GM12878 (cell line): ENCODE measurements around the gene RSPH9. TPM values are rescaled to one million over a fixed set of nuclear protein-coding genes. Genes with fewer than 3 reads are reported as not detected.
A peak's percentile ranks its signal among the peaks of the same experiment; 100 is the strongest.

Experiments
- ATAC-seq: fragments of 200-7000 bp; cut with Tn5 transposase; 3 replicates; pipeline ENCODE4 v1.9.1; 2020; ENCODE audit warnings: mild to moderate bottlenecking, moderate library complexity
- BruUV-seq: library from RNA; stranded (reverse); fragments of 400-500 nt; replicated peaks from 2 replicates; lab custom pipeline; 2021; lab: Mats Ljungman, UMichigan
- CTCF ChIA-PET: fragments of 300-600 bp; sonication (Branson Sonifier 250); formaldehyde crosslinking; extraction: SDS; loops from one replicate; lab custom pipeline; 2021; ENCODE audit warnings: inconsistent platforms; lab: Yijun Ruan, JAX
- POLR2A ChIA-PET: fragments of 350-600 bp; formaldehyde crosslinking; extraction: SDS; loops from one replicate; lab custom pipeline; 2021; ENCODE audit warnings: inconsistent platforms; lab: Charles Lee
- RAD21 ChIA-PET: fragments of 300-600 bp; sonication (Branson Sonifier 250); formaldehyde crosslinking; loops from one replicate; lab custom pipeline; 2023; ENCODE audit warnings: antibody characterized with exemption; ENCODE audit not compliant: unreplicated experiment; lab: Charles Lee
- SMC1A ChIA-PET: fragments of 300-600 bp; sonication (Branson Sonifier 250); formaldehyde crosslinking; loops from one replicate; lab custom pipeline; 2023; ENCODE audit not compliant: unreplicated experiment, uncharacterized antibody; lab: Charles Lee
- DNase-seq: peaks from one replicate; pipeline ENCODE4 v3.0.0-alpha.2; 2011; ENCODE audit warnings: low read depth, low spot score
- FAIRE-seq: peaks from 3 replicates; lab custom pipeline; 2011; peaks lifted over from hg19 to GRCh38; lab: Jason Lieb, UNC
- H2AFZ ChIP-seq: 2 replicates; pipeline ENCODE4 v1.6.0; 2011; ENCODE audit warnings: low read depth, low read length, control low read depth; ENCODE audit not compliant: control insufficient read depth
- H3K27ac ChIP-seq: 2 replicates; pipeline ENCODE4 v1.5.1; 2011; ENCODE audit warnings: control low read depth; ENCODE audit not compliant: control insufficient read depth, insufficient read depth
- H3K27me3 ChIP-seq, 2 experiments: replicated peaks in 1 of 2; 2 replicates each; pipeline versions ENCODE4 v1.6.0 to v1.6.1; 2011; ENCODE audit warnings: low read length in 1 of 2; ENCODE audit not compliant: control insufficient read depth in 2 of 2, insufficient read depth in 2 of 2
- H3K36me3 ChIP-seq, 2 experiments: 2 replicates each; pipeline ENCODE4 v1.5.1; 2011; ENCODE audit warnings: low read length in 1 of 2; ENCODE audit not compliant: control insufficient read depth in 2 of 2, insufficient read depth in 2 of 2
- H3K4me1 ChIP-seq: 2 replicates; pipeline ENCODE4 v1.6.1; 2011; ENCODE audit warnings: mild to moderate bottlenecking, low read length, moderate library complexity, mixed read lengths; ENCODE audit not compliant: control insufficient read depth, insufficient read depth
- H3K4me2 ChIP-seq: 2 replicates; pipeline ENCODE4 v1.6.0; 2011; ENCODE audit warnings: control low read depth; ENCODE audit not compliant: control insufficient read depth, insufficient read depth
- H3K4me3 ChIP-seq: fragments of 200-600 bp; sonication (generic); 2 replicates; pipeline ENCODE4 v1.5.1; 2016
- H3K79me2 ChIP-seq: 2 replicates; pipeline ENCODE4 v1.6.0; 2011; ENCODE audit warnings: low read length; ENCODE audit not compliant: control insufficient read depth, insufficient read depth
- H3K9ac ChIP-seq: 2 replicates; pipeline ENCODE4 v1.8.0; 2011; ENCODE audit warnings: low read length, control low read depth, mixed read lengths; ENCODE audit not compliant: control insufficient read depth, insufficient read depth
- H3K9me3 ChIP-seq: replicated peaks from 3 replicates; pipeline ENCODE4 v1.5.1; 2011; ENCODE audit warnings: mild to moderate bottlenecking, low read length; ENCODE audit not compliant: control insufficient read depth, insufficient read depth
- H4K20me1 ChIP-seq: 2 replicates; pipeline ENCODE4 v1.6.0; 2011; ENCODE audit not compliant: control insufficient read depth, insufficient read depth
- IKZF2 ChIP-seq, 2 experiments: fragments of 450-650 bp; IDR thresholded peaks; 2 replicates each; pipeline ENCODE4 v1.6.1; 2017; ENCODE audit warnings: mild to moderate bottlenecking in 2 of 2, moderate library complexity in 2 of 2
- MTA2 ChIP-seq: fragments of 450-650 bp; IDR thresholded peaks from 2 replicates; pipeline ENCODE4 v1.6.1; 2016; ENCODE audit warnings: low read depth, mild to moderate bottlenecking, moderate library complexity
- MXI1 ChIP-seq: fragments of 150-350 bp; IDR thresholded peaks from 2 replicates; pipeline ENCODE4 v1.6.1; 2011; ENCODE audit warnings: low read depth, mild to moderate bottlenecking, inconsistent platforms, low read length, improper control_type of control experiment
- PML ChIP-seq: IDR thresholded peaks from 2 replicates; pipeline ENCODE4 v1.6.1; 2012; ENCODE audit warnings: low read length, inconsistent platforms
- POLR2A ChIP-seq: IDR thresholded peaks from 2 replicates; pipeline ENCODE4 v1.6.1; 2011; ENCODE audit warnings: low read depth, mild to moderate bottlenecking, low read length
- POLR2AphosphoS2 ChIP-seq: IDR thresholded peaks from 2 replicates; pipeline ENCODE4 v1.6.1; 2011; ENCODE audit warnings: low read depth, mild to moderate bottlenecking, low read length, improper control_type of control experiment, moderate library complexity
- SP1 ChIP-seq: IDR thresholded peaks from one replicate; pipeline ENCODE4 v1.6.1; 2011; ENCODE audit warnings: low read depth, low read length
- TCF12 ChIP-seq: IDR thresholded peaks from 2 replicates; pipeline ENCODE4 v1.6.1; 2011; ENCODE audit warnings: low read depth, mild to moderate bottlenecking, low read length
- YY1 ChIP-seq: IDR thresholded peaks from 2 replicates; pipeline ENCODE4 v1.6.1; 2011; ENCODE audit warnings: low read depth, mild to moderate bottlenecking, low read length
- ZNF622 ChIP-seq: fragments of 450-650 bp; IDR thresholded peaks from 2 replicates; pipeline ENCODE4 v1.6.1; 2017; ENCODE audit warnings: mild to moderate bottlenecking, inconsistent platforms
- WGBS: methylation state at CpG from one replicate; pipeline ENCODE4 v1.1.6; 2016; ENCODE audit warnings: low lambda C conversion rate; ENCODE audit not compliant: insufficient replicate concordance, insufficient coverage; ENCODE audit errors: missing lambda C conversion rate; 5-methylcytosine and 5-hydroxymethylcytosine counted together
- in situ Hi-C: fragments of 300-500 bp; cut with MboI; formaldehyde crosslinking; loops from 9 replicates; pipeline ENCODE4 v1.14.3; 2018; ENCODE audit warnings: mixed read lengths
- intact Hi-C: fragments of 100-400 bp; cut with micrococcal nuclease; formaldehyde crosslinking; loops from one replicate; pipeline ENCODE4 v1.14.2; 2022; ENCODE audit not compliant: unreplicated experiment
- polyA plus RNA-seq, 11 experiments: library from polyadenylated mRNA; depleted of rRNA in 4 of 11; unstranded in 6 of 11; stranded (reverse) in 5 of 11; fragments of >200 nt; fragmentation: Nextera tagmentation in 4 of 11; fragmentation: Illumina TruSeq in 1 of 11; extraction: Ambion mirVana in 4 of 11; extraction: Trizol in 1 of 11; gene quantifications; 1 replicate in 1 of 11; 2 replicates in 10 of 11; pipeline versions ENCODE4 v1.2.1 to v1.2.3, GENCODE V29; 2011 to 2016; ENCODE audit warnings: inconsistent platforms in 2 of 11, missing spikeins in 2 of 11, low read depth in 1 of 11
- total RNA-seq, 4 experiments: library from RNA; depleted of rRNA in 3 of 4; stranded (reverse); fragments of >200 nt in 3 of 4; fragmentation: Illumina TruSeq in 1 of 4; extraction: Trizol in 1 of 4; gene quantifications; 2 replicates each; pipeline versions ENCODE4 v1.2.1 to v1.2.3, GENCODE V29; 2013 to 2021
- TF ChIP-seq, protein P1 (sequence below): IDR thresholded peaks from 2 replicates; pipeline ENCODE4 v1.6.1; 2011; ENCODE audit warnings: low read depth, mild to moderate bottlenecking, low read length, moderate library complexity, borderline replicate concordance; ENCODE audit errors: extremely low read depth
- TF ChIP-seq, protein P2 (sequence below): fragments of 450-650 bp; IDR thresholded peaks from 2 replicates; pipeline ENCODE4 v1.6.1; 2016; ENCODE audit warnings: mild to moderate bottlenecking
- TF ChIP-seq, protein P3 (sequence below), 3 experiments: IDR thresholded peaks in 2 of 3; conservative IDR thresholded peaks in 1 of 3; 2 replicates each; pipeline ENCODE4 v1.5.1; 2011; ENCODE audit warnings: low read depth in 3 of 3, low read length in 3 of 3, mild to moderate bottlenecking in 3 of 3, control low read depth in 2 of 3, moderate library complexity in 2 of 3, inconsistent platforms in 1 of 3, mixed read lengths in 1 of 3; ENCODE audit not compliant: control insufficient read depth in 2 of 3, insufficient read depth in 1 of 3; ENCODE audit errors: extremely low read depth in 1 of 3
- TF ChIP-seq, protein P4 (sequence below): fragments of 450-650 bp; formaldehyde crosslinking; IDR thresholded peaks from 2 replicates; pipeline ENCODE4 v1.4.0; 2020; ENCODE audit warnings: mild to moderate bottlenecking, moderate library complexity

Gene RSPH9
- total and polyA plus RNA-seq, 10 of the 15 experiments (the other 5 are each of a cell fraction or from before 2014, with no cell fraction given), result 0.26 to 0.63 (median 0.36) TPM; not detected in 6

DNA sequence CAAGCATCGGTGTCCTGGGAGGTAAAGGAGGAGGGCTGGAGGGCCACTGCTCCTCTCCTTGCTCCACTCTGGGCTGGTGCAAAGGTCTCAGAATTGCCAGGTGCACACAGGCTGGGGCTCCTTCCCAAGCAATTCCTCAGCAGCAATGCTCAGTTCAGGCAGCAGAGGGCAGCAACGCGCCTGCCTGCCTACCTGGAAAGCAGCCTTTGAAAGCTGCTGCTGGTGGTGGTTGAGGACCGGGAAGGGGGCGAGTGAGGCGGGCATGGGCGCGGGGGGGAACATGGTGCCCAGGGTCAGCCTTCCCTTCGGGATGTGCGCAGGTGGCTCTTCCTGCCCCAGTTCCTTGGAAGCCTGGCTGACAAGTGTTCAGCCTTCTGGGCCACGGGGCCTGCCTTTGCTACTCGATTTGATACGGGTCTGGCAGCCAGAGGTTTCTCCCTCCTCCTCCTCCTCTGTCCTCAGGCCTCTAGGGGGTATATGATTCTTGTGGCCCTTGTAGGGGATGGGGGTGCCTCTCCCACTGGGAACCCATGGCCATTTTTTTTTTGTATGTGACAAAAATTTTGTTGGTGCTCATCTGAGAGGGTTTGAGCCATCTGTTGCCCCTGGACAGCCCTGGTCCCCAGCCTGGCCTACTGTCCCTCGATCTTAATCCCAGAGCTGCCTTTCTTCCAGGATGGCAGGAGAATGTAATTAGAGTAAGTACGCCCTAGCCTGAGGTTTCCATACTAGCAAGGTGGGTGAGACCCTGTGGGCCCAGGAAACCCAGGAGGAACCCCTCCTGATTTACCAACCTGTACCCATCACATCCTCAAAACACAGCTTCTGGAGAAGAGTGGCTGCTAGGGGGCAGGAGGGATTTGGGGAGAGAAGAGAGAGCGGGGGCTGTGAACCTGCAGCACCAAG lies 22.7 kb downstream of the RSPH9 start:
- in situ Hi-C loops, result loop anchor here (5.0 kb wide), 1 partner anchor 410 kb away; no protein-coding TSS in a partner anchor
- H2AFZ ChIP-seq, result no peak overlapping the region
- H3K4me3 ChIP-seq, result no peak overlapping the region
- BruUV-seq, result TSS peak; percentile 39
- no peaks in the 10 kb centered on the region for H4K20me1 ChIP-seq
- intact Hi-C loops, result loop anchor here (1.0 to 5.0 kb wide), 6 partner anchors 56 to 412 kb away; no protein-coding TSS in a partner anchor
- peak; percentile 57 for FAIRE-seq
- 13% methylated on average over 16 of the region's 16 CpGs for WGBS
- peak; percentile 84 for ATAC-seq
- H3K79me2 ChIP-seq, result no peaks in the 10 kb centered on the region
- CTCF ChIA-PET, result interaction anchor here (0.6 to 7.6 kb wide), 50 partner anchors 8 to 412 kb away, joined by 3 to 85 read pairs (median 6); partner anchors contain the start of genes GTPBP2, MRPS18A and VEGFA
- H3K4me2 ChIP-seq, result peak overlapping the region; percentile 46
- H3K27ac ChIP-seq, result peak overlapping the region; percentile 69
- H3K4me1 ChIP-seq, result peaks cover 38% of the 10 kb centered on the region
- no peaks in the 10 kb centered on the region for H3K9me3 ChIP-seq
- RAD21 ChIA-PET, result interaction anchor here (0.7 to 7.8 kb wide), 17 partner anchors 17 to 413 kb away, joined by 3 to 79 read pairs (median 4); partner anchors contain the start of genes GTPBP2, MAD2L1BP, RSPH9 and VEGFA
- H3K9ac ChIP-seq, result peak overlapping the region; percentile 37; the same call in 1 of the 2 replicates
- DNase-seq, result no peak
- H3K36me3 ChIP-seq, result peaks cover 8 to 16% of the 10 kb centered on the region in 2 experiments
- POLR2A ChIA-PET, result interaction anchor here (0.7 to 2.8 kb wide), 4 partner anchors 37 to 413 kb away, joined by 3 to 10 read pairs (median 4); partner anchors contain the start of gene GTPBP2
- SMC1A ChIA-PET, result interaction anchor here (0.6 to 4.1 kb wide), 19 partner anchors 11 to 420 kb away, joined by 3 to 37 read pairs (median 4); partner anchors contain the start of gene MRPS18A
- no peaks in the 10 kb centered on the region for H3K27me3 ChIP-seq
- peak; percentile 26; the same call in 1 of the 2 replicates for TF ChIP-seq POLR2AphosphoS2
- TF ChIP-seq, protein P1, sequence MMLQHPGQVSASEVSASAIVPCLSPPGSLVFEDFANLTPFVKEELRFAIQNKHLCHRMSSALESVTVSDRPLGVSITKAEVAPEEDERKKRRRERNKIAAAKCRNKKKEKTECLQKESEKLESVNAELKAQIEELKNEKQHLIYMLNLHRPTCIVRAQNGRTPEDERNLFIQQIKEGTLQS, result no peak
- TF ChIP-seq ZNF622, result no peak
- TF ChIP-seq, protein P2, sequence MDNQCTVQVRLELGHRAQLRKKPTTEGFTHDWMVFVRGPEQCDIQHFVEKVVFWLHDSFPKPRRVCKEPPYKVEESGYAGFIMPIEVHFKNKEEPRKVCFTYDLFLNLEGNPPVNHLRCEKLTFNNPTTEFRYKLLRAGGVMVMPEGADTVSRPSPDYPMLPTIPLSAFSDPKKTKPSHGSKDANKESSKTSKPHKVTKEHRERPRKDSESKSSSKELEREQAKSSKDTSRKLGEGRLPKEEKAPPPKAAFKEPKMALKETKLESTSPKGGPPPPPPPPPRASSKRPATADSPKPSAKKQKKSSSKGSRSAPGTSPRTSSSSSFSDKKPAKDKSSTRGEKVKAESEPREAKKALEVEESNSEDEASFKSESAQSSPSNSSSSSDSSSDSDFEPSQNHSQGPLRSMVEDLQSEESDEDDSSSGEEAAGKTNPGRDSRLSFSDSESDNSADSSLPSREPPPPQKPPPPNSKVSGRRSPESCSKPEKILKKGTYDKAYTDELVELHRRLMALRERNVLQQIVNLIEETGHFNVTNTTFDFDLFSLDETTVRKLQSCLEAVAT, result peak; percentile 84
- peak; percentile 34; the same call in 1 of the 2 replicates for TF ChIP-seq TCF12
- TF ChIP-seq IKZF2 (IDR thresholded peaks at IDR 0.05), result peak in 1 of 2 experiments; percentile 26; a peak in 2 of 4 replicates
- TF ChIP-seq SP1, result no peak
- TF ChIP-seq, protein P3, sequence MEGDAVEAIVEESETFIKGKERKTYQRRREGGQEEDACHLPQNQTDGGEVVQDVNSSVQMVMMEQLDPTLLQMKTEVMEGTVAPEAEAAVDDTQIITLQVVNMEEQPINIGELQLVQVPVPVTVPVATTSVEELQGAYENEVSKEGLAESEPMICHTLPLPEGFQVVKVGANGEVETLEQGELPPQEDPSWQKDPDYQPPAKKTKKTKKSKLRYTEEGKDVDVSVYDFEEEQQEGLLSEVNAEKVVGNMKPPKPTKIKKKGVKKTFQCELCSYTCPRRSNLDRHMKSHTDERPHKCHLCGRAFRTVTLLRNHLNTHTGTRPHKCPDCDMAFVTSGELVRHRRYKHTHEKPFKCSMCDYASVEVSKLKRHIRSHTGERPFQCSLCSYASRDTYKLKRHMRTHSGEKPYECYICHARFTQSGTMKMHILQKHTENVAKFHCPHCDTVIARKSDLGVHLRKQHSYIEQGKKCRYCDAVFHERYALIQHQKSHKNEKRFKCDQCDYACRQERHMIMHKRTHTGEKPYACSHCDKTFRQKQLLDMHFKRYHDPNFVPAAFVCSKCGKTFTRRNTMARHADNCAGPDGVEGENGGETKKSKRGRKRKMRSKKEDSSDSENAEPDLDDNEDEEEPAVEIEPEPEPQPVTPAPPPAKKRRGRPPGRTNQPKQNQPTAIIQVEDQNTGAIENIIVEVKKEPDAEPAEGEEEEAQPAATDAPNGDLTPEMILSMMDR (IDR thresholded peaks at IDR 0.05 in 2 of 3, conservative IDR thresholded peaks at IDR 0.05 in 1 of 3; ENCODE audit: control insufficient read depth in 2 of 3, extremely low read depth in 1 of 3, insufficient read depth in 1 of 3, low read depth in 3 of 3, low read length in 3 of 3), result peak; percentile 95 to 99 (median 95)
- TF ChIP-seq POLR2A, result peak; percentile 70
- TF ChIP-seq, protein P4, sequence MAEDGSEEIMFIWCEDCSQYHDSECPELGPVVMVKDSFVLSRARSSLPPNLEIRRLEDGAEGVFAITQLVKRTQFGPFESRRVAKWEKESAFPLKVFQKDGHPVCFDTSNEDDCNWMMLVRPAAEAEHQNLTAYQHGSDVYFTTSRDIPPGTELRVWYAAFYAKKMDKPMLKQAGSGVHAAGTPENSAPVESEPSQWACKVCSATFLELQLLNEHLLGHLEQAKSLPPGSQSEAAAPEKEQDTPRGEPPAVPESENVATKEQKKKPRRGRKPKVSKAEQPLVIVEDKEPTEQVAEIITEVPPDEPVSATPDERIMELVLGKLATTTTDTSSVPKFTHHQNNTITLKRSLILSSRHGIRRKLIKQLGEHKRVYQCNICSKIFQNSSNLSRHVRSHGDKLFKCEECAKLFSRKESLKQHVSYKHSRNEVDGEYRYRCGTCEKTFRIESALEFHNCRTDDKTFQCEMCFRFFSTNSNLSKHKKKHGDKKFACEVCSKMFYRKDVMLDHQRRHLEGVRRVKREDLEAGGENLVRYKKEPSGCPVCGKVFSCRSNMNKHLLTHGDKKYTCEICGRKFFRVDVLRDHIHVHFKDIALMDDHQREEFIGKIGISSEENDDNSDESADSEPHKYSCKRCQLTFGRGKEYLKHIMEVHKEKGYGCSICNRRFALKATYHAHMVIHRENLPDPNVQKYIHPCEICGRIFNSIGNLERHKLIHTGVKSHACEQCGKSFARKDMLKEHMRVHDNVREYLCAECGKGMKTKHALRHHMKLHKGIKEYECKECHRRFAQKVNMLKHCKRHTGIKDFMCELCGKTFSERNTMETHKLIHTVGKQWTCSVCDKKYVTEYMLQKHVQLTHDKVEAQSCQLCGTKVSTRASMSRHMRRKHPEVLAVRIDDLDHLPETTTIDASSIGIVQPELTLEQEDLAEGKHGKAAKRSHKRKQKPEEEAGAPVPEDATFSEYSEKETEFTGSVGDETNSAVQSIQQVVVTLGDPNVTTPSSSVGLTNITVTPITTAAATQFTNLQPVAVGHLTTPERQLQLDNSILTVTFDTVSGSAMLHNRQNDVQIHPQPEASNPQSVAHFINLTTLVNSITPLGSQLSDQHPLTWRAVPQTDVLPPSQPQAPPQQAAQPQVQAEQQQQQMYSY (CRISPR knock-in tag), result no peak
- peak; percentile 73 for TF ChIP-seq YY1
- TF ChIP-seq PML, result no peak
- TF ChIP-seq MXI1, result 0 out of 2 replicates have a peak, but pooled peaks have one; percentile 35
- no peak for TF ChIP-seq MTA2
